ENCODE data around the gene ZNF385D.

ZNF385D gene

DNA sequence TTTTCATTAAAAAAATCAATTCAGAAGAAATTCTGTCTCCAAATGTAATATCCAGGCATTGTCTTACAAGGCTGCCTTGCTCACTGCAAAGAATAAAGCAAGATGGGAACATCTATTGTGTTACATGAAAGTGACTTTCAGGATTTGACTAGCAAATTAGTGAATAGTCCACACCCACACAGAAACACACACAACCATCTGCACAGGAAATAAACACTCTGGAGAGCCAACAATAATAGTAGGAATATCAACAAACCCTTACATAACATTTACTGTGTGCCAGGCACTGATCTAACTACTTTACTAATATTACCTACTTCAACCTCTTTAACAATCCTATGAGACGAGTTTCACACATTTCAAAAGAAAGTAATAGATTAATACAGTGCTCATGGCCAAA is 28.9 kb upstream of the ZNF385D start:
- TF ChIP-seq, protein P1, sequence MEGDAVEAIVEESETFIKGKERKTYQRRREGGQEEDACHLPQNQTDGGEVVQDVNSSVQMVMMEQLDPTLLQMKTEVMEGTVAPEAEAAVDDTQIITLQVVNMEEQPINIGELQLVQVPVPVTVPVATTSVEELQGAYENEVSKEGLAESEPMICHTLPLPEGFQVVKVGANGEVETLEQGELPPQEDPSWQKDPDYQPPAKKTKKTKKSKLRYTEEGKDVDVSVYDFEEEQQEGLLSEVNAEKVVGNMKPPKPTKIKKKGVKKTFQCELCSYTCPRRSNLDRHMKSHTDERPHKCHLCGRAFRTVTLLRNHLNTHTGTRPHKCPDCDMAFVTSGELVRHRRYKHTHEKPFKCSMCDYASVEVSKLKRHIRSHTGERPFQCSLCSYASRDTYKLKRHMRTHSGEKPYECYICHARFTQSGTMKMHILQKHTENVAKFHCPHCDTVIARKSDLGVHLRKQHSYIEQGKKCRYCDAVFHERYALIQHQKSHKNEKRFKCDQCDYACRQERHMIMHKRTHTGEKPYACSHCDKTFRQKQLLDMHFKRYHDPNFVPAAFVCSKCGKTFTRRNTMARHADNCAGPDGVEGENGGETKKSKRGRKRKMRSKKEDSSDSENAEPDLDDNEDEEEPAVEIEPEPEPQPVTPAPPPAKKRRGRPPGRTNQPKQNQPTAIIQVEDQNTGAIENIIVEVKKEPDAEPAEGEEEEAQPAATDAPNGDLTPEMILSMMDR (IDR thresholded peaks at IDR 0.05) = no peak
- Histone ChIP-seq H3K27ac (peak overlapping the region; percentile 72 to 75), H3K4me3 (no peak overlapping the region)
- DNase-seq (ENCODE audit: low spot score) = no peak

DNA sequence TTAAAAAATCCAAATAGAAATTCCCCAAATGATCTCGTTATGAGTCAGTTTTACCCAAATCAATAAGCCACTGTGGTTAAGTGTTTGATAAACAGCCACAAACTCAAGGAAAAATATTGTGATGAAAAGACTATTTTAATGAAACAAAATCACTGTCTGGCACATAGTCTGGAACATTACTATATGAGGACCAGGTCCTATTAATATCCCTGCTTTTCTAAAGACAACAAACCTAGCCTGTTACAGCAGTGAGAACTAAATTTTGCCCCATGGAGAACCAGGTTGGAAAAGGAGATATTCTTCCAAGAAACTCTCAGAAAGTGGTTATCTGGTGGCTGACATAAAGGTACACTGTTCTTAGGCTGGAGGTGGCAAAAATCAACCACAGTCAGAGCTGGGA is 27.7 kb upstream of the ZNF385D start:
- H3K27ac ChIP-seq = peak overlapping the region; percentile 75 to 86
- no peak for DNase-seq (ENCODE audit: low spot score)
- H3K4me3 ChIP-seq = no peak overlapping the region
- TF ChIP-seq, protein P1 (IDR thresholded peaks at IDR 0.05) = no peak

DNA sequence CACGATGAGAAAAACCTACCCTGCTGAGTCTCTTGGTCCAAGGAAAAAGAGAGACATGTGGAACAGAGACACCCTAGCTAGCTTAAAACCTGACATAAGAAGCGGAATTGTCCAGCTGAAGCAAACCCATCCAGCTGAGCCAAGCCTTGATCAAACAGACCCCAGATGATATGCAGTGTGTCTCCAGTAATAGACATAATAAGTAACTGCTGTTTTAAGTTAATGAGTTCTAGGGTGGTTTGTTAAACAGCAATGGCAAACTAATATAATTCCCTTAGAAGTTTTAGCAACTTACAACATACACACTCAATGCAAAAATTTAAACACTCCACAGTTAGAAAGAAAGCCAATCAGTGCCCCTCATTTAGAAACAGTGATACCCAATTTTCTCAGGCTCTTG is 26.8 kb upstream of the ZNF385D start:
- TF ChIP-seq, protein P1 (IDR thresholded peaks at IDR 0.05) = no peak
- DNase-seq (ENCODE audit: low spot score) = no peak
- peak overlapping the region; percentile 66 to 75 for H3K27ac ChIP-seq
- H3K4me3 ChIP-seq = no peak overlapping the region

DNA sequence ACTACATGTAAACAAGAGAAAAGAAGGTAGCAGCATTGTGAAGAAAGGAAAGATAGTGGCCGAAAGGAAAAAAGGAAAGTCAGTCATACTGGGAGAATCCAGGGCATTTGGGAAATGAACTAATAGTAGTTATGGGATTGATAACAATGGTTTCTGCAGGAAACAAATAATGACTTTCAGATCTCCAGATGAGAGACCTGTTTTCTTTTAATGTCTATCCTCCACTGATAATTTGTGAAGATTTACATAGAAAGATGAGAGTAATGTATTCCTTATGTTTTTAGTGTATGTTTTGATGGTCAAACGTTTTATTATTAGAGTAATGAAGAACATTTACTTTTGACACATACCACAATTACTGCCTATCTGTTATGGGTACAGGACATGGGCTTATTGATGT is 15.0 kb upstream of the ZNF385D start:
- TF ChIP-seq, protein P1 (IDR thresholded peaks at IDR 0.05) = no peak
- H3K27ac ChIP-seq = no peak overlapping the region
- no peak for DNase-seq (ENCODE audit: low spot score)
- no peak overlapping the region for H3K4me3 ChIP-seq

DNA sequence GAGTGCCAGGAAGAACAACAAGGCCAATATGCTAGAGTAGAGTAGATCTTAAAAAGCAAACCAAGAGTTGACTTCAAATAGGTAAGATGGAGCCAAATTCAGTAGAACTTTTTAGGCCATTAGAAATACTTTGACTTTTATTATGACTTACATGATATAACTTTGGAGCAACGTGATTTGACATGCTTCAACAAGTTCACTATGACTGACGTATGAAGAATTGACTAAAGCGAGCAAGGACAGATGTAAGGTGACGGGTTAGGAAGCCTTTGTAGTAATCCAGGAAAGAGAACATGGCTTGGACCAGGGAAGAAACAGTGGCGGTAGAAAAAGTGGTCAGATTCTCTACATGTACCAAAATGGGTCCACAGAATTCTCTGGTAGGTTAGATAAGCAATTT is 4.9 kb upstream of the ZNF385D start:
- Histone ChIP-seq H3K4me3 (no peak overlapping the region), H3K27ac (no peak overlapping the region)
- TF ChIP-seq, protein P1 (IDR thresholded peaks at IDR 0.05) = no peak
- DNase-seq (ENCODE audit: low spot score) = no peak

DNA sequence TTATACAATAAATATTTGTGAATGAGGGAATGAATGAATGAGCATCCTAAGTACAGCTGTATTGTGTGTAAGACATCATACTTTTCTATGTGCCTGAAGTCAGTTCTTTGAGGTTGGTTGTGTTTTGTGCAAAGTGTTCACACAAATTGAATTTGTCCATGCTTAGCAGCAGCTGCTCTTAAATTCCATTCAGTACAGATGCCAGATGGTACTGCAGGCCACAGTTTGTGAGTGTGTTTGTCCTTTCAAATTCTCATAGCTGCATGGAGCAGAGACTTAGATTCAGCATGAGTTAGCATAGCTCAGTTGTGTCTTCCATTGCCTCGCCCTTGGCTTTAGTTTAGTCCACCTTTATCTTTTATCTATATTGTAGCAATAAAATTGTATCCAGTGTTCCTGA is 3.8 kb upstream of the ZNF385D start:
- TF ChIP-seq, protein P1 (IDR thresholded peaks at IDR 0.05) = no peak
- no peak for DNase-seq (ENCODE audit: low spot score)

DNA sequence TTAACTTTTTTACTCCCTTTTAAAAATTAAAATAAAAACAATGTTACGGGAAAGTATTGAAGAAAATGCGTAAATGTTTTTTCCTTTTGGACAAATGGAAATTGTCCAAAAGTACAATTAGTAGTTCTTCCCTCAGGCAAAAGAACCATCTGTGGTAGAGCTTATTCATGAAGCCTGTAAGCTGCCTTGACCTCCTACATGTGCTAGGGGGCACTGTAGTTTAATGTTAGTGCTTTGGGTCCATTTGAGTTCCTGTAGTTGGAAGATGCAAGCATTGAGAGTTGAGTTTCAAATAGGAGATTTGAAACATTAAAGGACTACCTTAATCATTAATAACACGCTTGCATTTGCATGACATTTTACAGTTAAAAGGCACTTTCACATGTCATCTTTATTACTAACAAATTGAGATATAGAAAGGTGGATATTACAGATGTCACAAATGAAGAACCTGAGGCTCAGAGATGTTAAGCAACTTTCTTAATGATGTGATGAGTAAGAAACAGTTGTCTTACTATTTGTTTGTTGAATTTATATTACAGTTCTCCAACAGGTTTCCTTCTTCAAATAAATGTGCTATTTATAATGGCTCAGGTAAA is 1.8 kb upstream of the ZNF385D start:
- H3K27ac ChIP-seq = no peak overlapping the region
- no peak for DNase-seq (ENCODE audit: low spot score)
- no peak overlapping the region for H3K4me3 ChIP-seq
- TF ChIP-seq, protein P1 (IDR thresholded peaks at IDR 0.05) = peak; percentile 38

More for the DNA sequence above, 3.8 kb upstream of the ZNF385D start:
- H3K4me3 ChIP-seq = no peak overlapping the region
- H3K27ac ChIP-seq = no peak overlapping the region
